H7 (cell line): Measurements from ENCODE around the gene MCTP2. TPM values are rescaled to one million over a fixed set of nuclear protein-coding genes. Genes with fewer than 3 reads are reported as not detected.
"Not testable (repeated sequence)": the region's sequence is repeated elsewhere in the genome, so short reads cannot be mapped to it uniquely, and the experiment has no call there.

Source experiments
- DNase-seq: peaks from one replicate; pipeline ENCODE4 v3.0.0; 2012
- H3K27me3 ChIP-seq: 2 replicates; pipeline ENCODE4 v1.6.0; 2011; ENCODE audit warnings: mild to moderate bottlenecking, low read length; ENCODE audit not compliant: control insufficient read depth, insufficient read depth
- H3K36me3 ChIP-seq: replicated peaks from 2 replicates; pipeline ENCODE4 v1.5.1; 2011; ENCODE audit warnings: low read length; ENCODE audit not compliant: control insufficient read depth, insufficient read depth
- H3K4me3 ChIP-seq: 2 replicates; pipeline ENCODE4 v1.5.1; 2011; ENCODE audit warnings: low read depth, mild to moderate bottlenecking, control low read depth, low read length, moderate library complexity; ENCODE audit not compliant: insufficient read depth
- total RNA-seq: library from RNA; depleted of rRNA; stranded (reverse); fragments of >200 nt; shearing (Covaris generic); gene quantifications from 2 replicates; pipeline ENCODE4 v1.2.3, GENCODE V29; 2014

MCTP2 gene
- total RNA-seq, 1 experiment from 2014 or later, result 4.7 TPM

GRCh38 chr15:94456226-94456625 is 224.9 kb downstream of the MCTP2 start:
- H3K27me3 ChIP-seq, result no peaks in the 10 kb centered on the region
- DNase-seq, result no peak
- H3K4me3 ChIP-seq, result no peak overlapping the region
- H3K36me3 ChIP-seq, result no peaks in the 10 kb centered on the region

GRCh38 chr15:94457661-94458060 is 226.3 kb downstream of the MCTP2 start:
- no peak for DNase-seq
- H3K36me3 ChIP-seq, result no peaks in the 10 kb centered on the region
- H3K27me3 ChIP-seq, result no peaks in the 10 kb centered on the region
- H3K4me3 ChIP-seq, result no peak overlapping the region

- no peaks in the 10 kb centered on the region for H3K36me3 ChIP-seq
- no peak overlapping the region for H3K4me3 ChIP-seq
- no peak for DNase-seq
- no peaks in the 10 kb centered on the region for H3K27me3 ChIP-seq
These were observed 229.3 kb downstream of the MCTP2 start for GRCh38 chr15:94460624-94461023.

GRCh38 chr15:94467034-94467433 is 235.7 kb downstream of the MCTP2 start:
- DNase-seq, result no peak
- Histone ChIP-seq H3K36me3 (no peaks in the 10 kb centered on the region), H3K27me3 (no peaks in the 10 kb centered on the region), H3K4me3 (no peak overlapping the region)

GRCh38 chr15:94470492-94470891 is 239.1 kb downstream of the MCTP2 start:
- Histone ChIP-seq H3K27me3 (no peaks in the 10 kb centered on the region), H3K4me3 (no peak overlapping the region), H3K36me3 (no peaks in the 10 kb centered on the region)
- DNase-seq, result no peak

- H3K36me3 ChIP-seq, result no peaks in the 10 kb centered on the region
- no peak for DNase-seq
- no peak overlapping the region for H3K4me3 ChIP-seq
- no peaks in the 10 kb centered on the region for H3K27me3 ChIP-seq
These were observed 245.3 kb downstream of the MCTP2 start for GRCh38 chr15:94476686-94477085.

- H3K4me3 ChIP-seq, result no peak overlapping the region
- DNase-seq, result no peak
- H3K36me3 ChIP-seq, result no peaks in the 10 kb centered on the region
- no peaks in the 10 kb centered on the region for H3K27me3 ChIP-seq
These were observed 246.7 kb downstream of the MCTP2 start for GRCh38 chr15:94477913-94478553.

GRCh38 chr15:94478763-94479162 is 247.4 kb downstream of the MCTP2 start:
- H3K36me3 ChIP-seq, result no peaks in the 10 kb centered on the region
- H3K4me3 ChIP-seq, result no peak overlapping the region
- no peaks in the 10 kb centered on the region for H3K27me3 ChIP-seq
- DNase-seq, result no peak

- DNase-seq, result no peak
- Histone ChIP-seq H3K36me3 (no peaks in the 10 kb centered on the region), H3K4me3 (no peak overlapping the region), H3K27me3 (no peaks in the 10 kb centered on the region)
These were observed 249.0 kb downstream of the MCTP2 start for GRCh38 chr15:94480289-94480834.

GRCh38 chr15:94485148-94485719 is 253.9 kb downstream of the MCTP2 start:
- Histone ChIP-seq H3K4me3 (no peak overlapping the region), H3K27me3 (no peaks in the 10 kb centered on the region), H3K36me3 (no peaks in the 10 kb centered on the region)
- no peak for DNase-seq

- H3K27me3 ChIP-seq, result no peaks in the 10 kb centered on the region
- no peak overlapping the region for H3K4me3 ChIP-seq
- no peaks in the 10 kb centered on the region for H3K36me3 ChIP-seq
- no peak for DNase-seq
These were observed 256.3 kb downstream of the MCTP2 start for GRCh38 chr15:94487635-94488034.

- H3K27me3 ChIP-seq, result no peaks in the 10 kb centered on the region
- no peaks in the 10 kb centered on the region for H3K36me3 ChIP-seq
- no peak for DNase-seq
- H3K4me3 ChIP-seq, result no peak overlapping the region
These were observed 261.8 kb downstream of the MCTP2 start for GRCh38 chr15:94493176-94493575.

- not testable (repeated sequence) for DNase-seq, H3K4me3 ChIP-seq, H3K27me3 ChIP-seq, H3K36me3 ChIP-seq
These were observed 262.2 kb downstream of the MCTP2 start for GRCh38 chr15:94493586-94493985.

- Histone ChIP-seq H3K4me3 (no peak overlapping the region), H3K36me3 (no peaks in the 10 kb centered on the region), H3K27me3 (no peaks in the 10 kb centered on the region)
- no peak for DNase-seq
These were observed 263.4 kb downstream of the MCTP2 start for GRCh38 chr15:94494732-94495131.

GRCh38 chr15:94503293-94503692 is 271.9 kb downstream of the MCTP2 start:
- H3K4me3 ChIP-seq, result no peak overlapping the region
- DNase-seq, result no peak

More at GRCh38 chr15:94503293-94503692, 271.9 kb downstream of the MCTP2 start:
- Histone ChIP-seq H3K36me3 (no peaks in the 10 kb centered on the region), H3K27me3 (no peaks in the 10 kb centered on the region)
